Gastroesophageal sphincter (tissue), 3 donors: ENCODE data around the gene BBS1.

Experiments used
- EP300 ChIP-seq: sonication (generic); formaldehyde crosslinking; IDR thresholded peaks from one replicate; pipeline ENCODE4 v1.6.1; 2017; ENCODE audit warnings: antibody characterized with exemption, mild to moderate bottlenecking
- POLR2A ChIP-seq, 2 donors: fragments of 450-650 bp; IDR thresholded peaks; one replicate each; pipeline ENCODE4 v1.6.1; 2017; ENCODE audit warnings: antibody characterized with exemption in 2 of 2, mild to moderate bottlenecking in 2 of 2, moderate library complexity in 1 of 2
- POLR2AphosphoS5 ChIP-seq: sonication (generic); formaldehyde crosslinking; IDR thresholded peaks from one replicate; pipeline ENCODE4 v1.6.1; 2017; ENCODE audit warnings: antibody characterized with exemption
- TF ChIP-seq, protein P1 (sequence below), 4 experiments: fragments of 200-600 bp in 2 of 4; fragments of 450-650 bp in 2 of 4; sonication (generic) in 1 of 4; IDR thresholded peaks; one replicate each; pipeline ENCODE4 v1.5.1; 2017 to 2019; ENCODE audit warnings: antibody characterized with exemption in 4 of 4, mild to moderate bottlenecking in 2 of 4, moderate library complexity in 2 of 4

- TF ChIP-seq POLR2A (IDR thresholded peaks at IDR 0.05), result no peak
- TF ChIP-seq EP300, result no peak
- TF ChIP-seq, protein P1, sequence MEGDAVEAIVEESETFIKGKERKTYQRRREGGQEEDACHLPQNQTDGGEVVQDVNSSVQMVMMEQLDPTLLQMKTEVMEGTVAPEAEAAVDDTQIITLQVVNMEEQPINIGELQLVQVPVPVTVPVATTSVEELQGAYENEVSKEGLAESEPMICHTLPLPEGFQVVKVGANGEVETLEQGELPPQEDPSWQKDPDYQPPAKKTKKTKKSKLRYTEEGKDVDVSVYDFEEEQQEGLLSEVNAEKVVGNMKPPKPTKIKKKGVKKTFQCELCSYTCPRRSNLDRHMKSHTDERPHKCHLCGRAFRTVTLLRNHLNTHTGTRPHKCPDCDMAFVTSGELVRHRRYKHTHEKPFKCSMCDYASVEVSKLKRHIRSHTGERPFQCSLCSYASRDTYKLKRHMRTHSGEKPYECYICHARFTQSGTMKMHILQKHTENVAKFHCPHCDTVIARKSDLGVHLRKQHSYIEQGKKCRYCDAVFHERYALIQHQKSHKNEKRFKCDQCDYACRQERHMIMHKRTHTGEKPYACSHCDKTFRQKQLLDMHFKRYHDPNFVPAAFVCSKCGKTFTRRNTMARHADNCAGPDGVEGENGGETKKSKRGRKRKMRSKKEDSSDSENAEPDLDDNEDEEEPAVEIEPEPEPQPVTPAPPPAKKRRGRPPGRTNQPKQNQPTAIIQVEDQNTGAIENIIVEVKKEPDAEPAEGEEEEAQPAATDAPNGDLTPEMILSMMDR (IDR thresholded peaks at IDR 0.05), result no peak
- no peak for TF ChIP-seq POLR2AphosphoS5
These were observed 47.4 kb downstream of the BBS1 start for GRCh38 chr11:66557733-66558326.
